Measurements from ENCODE around the gene DLGAP1.
"Not testable (repeated sequence)": the region's sequence is repeated elsewhere in the genome, so short reads cannot be mapped to it uniquely, and the experiment has no call there.

Gene DLGAP1

DNA sequence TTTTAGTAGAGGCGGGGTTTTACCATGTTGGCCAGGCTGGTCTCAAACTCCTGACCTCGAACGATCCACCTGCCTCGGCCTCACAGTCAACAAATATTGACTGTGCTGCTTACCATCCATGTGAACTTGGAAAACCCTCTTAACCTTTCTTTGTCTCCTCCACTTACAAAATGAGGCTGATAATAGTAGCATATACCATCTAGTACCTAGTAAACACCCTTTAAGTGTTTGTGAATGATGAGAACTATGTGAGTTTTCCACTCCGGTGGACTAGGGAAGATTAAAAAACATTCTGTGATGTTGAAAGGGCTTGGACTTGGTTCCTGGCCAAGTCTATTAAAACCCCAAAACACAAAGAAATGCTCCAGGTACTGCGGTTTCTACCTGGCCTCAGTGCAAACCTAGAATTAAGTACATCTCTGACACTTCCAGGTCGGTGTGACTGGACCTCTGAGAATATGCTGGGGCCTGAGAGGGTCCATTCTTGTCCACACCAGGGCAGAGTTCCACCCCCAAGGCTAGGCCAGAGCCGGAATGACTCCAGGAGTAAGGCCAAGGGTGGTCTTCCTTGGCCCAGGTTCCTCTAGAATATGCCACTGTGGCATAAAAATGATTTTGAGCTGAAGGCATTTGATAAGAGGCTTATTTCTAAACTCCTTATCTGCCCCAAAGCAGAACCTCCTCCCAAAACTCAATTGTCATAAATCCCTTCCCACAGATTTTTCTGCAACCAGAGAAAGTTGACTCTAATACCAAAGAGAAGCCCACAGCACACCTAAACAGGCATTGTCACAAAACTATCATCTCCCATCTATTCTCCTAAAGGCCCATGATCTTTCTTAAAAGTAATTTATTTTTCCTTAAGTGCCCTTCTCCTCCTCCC is 787.6 kb downstream of the DLGAP1 start:
- DNase-seq = no peak

DNA sequence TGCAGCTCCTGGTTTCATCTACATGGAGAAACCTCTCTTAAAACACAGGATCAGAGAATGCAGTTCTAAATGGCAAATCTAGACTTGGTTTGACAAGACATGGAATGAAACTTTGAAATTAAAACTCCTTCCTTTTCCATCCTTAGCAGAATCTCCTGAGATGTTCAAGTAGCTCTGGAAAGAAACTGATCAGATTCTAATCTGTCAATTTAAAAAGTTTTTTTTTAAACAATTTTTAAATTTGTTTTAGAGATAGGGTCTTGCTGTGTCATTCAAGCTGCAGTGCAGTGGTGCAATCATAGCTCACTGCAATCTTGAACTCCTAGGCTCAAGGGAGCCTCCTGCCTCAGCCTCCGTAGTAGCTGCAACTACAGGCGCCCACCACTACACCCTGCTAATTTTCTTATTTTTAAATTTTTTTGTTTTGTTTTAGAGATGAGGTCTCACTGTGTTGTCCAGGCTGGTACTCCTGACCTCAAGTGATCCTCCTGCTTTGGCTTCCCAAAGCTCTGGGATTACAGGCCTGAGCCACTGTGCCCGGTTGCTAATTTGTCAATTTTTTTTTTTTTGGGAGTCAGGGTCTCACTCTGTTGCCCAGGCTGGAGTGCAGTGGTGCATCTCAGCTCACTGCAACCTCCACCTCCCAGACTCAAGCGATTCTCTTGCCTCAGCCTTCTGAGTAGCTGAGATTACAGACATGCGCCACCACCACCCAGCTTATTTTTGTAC is 788.4 kb downstream of the DLGAP1 start:
- DNase-seq = no peak

DNA sequence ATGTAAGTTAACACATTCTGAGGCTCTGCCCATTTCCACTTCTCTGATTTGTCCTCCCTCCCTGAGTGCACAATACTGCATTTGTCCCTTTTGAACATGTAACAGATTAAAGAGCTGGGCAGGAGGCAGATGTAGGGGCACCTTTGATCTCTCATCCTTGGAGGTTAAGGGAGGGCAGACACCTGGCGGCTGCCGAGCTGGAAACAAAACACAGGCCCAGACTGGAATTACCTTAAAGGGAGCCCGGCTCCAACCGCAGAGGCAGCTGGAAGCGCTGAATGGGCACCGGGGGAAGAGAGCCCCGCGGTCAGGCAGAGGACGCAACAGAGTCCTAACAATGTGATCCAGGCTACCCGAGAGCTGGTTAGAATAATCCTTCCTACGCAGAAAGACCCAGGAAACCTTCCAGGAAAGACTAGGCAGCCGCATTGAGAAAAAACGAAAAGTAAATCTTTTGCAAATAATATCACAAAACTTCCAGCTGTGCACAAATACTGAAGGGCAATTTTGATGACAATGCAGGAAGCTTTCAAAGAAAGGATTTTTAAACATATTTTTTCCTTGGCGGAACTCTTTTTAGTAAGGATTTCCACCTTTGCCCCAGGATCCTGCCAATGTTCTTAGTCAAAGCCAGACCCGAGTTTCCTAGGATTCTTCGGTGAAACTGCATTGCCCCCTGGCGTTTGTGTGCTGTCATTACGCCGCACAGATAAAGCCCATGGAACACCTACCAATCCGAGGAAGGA is 789.2 kb downstream of the DLGAP1 start:
- peak; percentile 80 for DNase-seq

DNA sequence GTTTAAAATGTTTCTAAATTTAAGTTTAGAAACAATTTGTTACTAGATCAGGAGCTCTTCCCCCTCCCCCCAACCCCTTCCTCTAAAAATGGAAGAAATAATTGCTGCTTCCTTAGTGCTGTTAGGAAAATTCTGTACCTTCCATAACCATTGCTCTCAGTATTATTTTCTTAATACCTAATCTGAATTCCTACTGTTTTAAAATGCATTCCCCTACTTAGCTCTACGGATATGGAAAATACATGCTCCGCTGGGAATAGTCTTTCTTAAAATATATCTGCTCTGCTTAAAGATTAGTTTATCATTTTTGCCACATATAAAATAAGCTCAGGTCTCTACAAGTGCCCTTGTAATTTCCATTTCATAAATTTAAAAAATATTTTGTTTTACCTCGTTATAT is 789.9 kb downstream of the DLGAP1 start:
- DNase-seq = no peak

DNA sequence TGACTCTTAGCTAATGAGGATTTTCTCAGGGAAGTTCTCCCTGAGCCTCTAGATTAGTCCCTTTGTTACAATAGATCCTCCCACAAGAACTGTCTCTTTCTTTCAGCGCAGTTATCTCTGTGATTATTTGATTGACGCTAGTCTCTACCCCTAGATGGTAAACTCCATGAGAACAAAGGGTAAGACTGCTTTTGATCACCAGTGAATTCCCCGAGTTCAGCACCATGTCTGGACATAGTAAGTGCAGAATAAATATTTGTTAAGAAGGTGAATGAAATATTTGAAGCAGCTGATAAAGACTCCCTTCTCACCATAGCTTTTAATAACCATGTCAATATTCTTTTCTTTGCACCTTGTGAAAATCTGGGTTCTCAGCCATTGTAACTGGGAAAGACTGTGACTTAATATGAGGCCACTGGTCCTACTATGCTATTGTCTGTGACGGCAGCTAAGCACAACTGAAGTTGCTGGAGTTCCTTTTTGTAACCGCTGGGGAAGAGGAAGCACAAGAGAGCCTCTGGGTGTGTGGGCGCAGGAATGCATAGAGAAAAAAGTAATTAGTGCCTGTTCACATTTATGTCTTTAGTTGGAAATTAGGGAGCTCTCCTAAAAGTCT is 790.4 kb downstream of the DLGAP1 start:
- DNase-seq = no peak

DNA sequence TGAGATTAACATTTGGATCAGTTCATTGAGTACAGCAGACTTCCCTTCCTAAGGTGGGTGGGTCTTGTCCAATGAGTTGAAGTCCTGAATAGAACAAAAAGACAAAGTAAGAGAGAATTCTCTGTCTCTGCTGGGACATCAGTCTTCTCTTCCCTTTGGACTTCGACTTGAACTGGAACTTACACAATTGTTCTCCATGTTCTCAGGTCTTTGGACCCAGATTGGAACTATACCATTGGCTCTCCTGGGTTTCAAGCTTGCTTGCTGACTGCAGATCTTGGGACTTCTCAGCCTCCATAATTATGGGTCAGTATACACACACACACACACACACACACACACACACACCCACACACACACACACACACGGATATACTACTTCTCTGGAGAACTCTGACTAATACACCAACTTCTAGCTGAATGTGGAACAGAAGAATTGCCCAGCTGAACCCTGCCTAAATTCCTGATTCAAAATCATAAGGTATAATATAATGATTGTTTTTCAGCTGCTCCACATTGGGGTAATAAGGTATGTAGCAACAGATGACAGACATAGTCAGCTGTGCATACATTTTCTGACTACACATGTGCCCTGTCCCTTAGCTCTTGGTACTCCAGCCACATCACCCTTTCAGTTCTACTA is 791.1 kb downstream of the DLGAP1 start:
- DNase-seq = no peak

DNA sequence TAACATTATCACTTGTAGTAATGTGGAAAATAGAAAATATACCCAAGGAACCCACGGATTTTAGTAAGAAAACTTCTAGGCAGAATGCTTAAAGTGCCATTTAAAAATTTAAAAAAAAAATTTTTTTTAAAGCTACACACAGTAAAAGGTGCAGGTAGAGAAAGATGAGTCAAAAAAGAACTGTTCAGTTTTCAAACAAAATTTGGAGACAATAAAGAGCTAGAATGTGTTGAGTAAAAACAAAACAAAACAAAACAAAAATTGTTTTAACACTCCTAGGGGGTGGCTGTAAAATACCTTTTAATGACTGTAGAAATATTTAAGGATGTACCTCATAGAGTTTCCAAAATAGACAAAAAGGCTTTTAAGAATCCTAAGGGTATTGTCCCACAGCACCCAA is 793.1 kb downstream of the DLGAP1 start:
- DNase-seq = no peak

DNA sequence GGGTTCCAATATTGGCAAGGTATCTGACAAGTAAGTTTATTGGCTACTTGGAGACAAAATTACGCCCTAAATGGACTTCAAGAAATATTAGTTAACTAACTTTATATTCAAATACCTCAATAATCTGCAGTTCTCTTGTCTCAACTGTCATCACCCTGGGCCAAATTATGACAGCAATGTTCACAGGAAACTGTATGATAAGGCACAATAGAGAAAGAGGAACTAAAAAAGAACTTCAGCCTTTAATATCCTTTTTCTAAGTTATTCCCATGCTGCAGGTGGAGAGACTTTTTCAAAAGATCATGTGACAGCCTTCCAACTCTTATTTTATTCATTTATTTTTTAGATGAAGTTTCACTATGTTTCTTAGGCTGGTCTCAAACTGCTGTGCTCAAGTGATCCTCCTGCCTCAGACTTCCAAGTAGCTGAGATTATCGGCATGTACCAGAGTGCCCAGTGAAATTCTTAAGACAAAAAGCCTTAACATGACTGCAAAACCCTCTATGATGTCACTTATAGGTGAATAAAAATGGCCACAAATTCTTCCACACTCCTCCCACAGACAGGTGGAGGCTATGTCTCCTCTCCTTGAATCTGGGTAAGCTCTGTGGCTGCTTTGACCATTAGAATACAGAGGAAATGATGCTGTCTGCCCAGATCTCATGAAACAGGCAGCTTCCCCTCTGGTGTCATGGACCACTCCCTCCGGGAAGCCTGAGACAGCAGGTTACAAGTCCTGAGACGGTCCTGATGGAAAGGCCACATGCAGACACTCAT is 794.2 kb downstream of the DLGAP1 start:
- DNase-seq = no peak

DNA sequence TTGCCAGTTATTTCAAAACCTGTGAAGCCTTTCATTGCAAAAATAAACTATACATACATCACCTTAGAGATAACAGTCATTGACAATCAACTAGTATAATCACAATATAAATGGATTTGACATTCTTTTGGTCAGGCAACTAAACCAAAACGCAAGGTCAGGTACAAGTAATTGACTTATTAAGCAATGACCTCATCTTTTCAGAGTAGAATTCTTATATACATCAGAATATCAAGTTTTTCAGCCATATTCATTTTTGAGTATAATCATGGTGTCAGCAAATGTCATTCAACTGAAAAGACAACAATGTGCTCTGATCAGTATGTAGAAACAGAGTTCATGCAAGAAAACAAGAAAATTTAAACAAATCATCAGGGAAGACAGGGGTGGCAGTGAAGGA is 796.6 kb downstream of the DLGAP1 start:
- DNase-seq = no peak

DNA sequence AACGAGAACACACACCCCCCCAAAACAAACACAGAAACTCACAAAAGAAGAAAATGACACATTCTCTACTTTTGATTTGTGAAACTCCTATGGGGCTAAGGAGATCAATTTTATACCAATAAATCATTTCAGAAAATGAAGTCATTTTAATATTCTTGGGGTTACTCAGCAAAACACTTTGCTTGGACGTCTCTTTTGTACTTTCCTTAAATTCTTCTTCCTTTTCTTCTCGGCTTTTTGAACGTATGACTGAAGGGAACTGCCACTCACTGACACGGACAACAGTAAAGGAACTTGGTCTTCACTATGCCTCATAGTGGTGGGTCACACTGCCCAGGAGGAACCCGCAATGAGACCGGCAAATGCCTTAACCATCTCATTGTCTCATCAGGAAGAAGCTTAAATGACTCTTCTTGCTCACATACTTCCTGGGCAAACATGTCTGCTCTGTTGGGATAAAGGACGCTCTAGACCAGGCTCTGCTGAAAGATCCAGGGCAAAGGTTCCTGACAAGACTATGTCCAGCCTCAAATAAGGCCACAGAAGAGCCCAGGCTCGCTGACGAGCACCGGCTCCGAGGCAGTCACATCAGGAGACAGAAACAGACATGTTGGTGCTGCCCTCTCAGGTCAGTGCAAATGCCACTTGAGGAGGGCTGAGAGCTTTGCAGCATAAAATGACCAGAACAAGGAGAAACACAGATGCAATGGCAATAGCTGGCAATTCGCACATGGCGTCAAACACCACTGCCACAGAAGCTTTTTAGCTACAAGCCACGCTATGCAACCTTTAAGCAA is 799.7 kb downstream of the DLGAP1 start:
- no peak for DNase-seq

DNA sequence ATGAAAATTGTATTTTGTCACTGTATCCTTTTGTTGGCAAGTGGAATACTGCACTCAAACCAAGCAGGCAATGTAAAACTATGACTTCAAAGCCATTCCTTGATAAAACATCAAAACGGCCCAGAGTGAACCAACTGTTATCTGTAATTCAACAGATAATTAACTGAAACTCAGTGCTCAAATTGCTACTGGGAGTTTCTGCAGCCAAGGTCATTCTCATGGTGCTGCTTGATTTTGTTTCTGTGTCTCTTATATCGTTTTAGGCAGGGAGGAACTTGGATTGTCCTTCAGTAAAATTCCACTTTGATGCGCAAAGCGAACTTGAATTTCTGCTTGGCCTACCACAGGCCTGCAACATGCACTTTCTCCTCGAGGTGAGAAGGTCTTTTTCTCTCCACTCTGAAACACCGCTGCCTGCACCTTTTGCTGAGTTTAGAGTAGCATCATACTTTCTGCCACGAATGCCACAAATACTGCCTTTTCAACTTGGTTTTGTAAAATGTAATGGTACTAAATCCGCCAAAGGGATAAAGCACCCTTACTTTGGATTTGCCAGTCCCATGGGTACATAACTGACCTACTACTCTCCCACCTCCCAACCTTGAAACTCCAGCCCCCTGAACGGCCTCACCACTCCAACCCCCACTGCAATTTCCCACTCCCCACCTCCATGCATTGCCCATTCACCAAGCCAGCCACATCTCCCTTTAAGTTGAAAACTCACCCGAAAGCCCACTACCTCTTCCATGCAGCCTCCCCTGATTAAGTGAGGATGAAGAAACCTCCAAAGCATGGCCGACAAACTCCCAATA is 800.5 kb downstream of the DLGAP1 start:
- DNase-seq = no peak

DNA sequence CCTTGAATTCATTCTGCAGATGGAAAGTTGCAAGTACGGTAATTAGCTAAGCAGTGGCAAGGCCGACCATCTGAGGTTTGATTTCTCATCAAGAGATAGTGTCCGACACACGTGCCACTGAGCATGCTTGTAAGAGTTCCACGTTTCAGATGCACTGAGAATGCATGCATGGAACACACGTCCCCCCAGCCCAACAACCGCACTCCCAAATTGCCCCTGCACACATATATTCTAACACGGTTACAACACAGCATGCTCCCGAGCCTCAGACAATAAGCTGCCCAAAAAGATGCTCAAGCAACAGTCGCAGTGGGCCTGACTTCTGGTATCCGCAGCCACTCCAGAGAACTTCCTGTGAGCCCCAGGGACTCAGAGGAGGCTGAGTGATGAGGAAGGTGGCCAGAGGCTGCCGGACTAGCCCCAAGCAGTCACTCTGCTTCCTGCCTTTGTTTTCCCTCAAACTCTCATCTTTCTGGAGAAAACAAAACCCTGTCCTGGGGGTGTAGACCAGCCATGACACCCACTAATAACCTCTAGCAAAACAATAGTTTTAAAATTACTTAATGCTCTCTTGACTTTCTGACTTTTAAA is 801.2 kb downstream of the DLGAP1 start:
- no peak for DNase-seq

DNA sequence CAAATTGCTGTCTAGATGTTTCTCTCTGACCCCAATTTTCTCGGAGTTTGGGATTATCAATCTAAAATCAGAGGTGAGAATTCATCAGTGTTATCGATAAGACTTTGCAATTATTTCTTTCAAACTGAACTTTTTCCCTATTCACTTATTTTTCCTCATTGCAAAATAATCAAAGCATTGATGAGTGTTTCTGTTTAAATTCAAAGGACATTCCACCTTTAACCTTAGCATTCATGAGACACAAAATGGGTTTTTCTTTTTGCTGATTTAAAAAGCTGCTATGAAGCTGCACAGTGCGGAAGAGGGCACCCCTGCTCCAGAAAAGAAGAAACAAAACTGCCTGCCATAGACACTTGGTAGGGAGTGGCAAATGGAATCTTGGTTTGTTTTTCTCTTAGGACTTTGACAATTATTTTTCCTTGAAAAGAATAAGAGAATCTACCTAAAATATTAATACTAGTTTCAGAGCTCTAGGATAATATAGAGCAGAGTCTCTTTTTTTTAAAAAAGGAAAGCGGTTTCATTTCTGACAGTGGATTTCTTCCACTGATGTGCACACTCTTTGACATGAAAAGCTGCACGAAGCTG is 801.8 kb downstream of the DLGAP1 start:
- DNase-seq = no peak

DNA sequence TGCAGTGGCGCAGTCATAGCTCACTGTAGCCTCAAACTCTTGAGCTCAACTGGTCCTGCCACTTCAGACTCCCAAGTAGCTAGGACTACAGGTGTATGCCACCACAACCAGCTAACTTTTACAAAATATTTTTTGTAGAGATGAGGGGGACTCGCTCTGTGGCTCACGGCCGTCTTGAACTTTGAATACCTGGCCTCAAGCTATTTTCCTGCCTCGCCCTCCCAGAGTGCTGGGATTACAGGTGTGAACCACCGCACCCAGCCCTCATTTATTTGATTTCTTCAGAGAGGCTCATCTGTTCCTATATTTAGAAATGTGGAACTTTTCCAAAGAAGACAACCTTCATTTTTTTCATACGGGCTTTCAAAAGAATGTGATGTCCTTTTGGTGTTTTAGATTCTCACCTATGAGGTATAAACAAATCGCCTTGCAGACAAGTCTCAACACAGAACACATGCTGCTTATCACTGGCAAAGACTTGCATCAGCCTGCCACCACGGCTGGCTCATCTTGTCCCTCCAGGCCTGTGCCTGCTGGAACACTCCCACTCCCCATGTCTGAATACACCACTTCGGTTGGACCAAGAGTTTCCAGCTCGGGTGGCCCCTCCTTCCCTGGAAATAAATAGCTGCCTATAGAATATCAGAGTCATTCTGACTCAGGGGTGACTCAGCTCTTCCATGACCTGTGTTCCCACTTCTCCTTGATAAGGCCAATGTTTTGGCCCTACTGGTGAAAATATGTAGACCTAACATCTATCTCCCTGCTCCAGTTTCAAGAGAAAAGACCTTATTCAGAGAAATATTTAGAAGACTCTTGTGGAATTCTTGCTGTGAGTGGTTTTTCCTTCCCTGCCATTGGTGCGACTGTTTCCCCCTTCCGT is 802.5 kb downstream of the DLGAP1 start:
- DNase-seq = no peak

DNA sequence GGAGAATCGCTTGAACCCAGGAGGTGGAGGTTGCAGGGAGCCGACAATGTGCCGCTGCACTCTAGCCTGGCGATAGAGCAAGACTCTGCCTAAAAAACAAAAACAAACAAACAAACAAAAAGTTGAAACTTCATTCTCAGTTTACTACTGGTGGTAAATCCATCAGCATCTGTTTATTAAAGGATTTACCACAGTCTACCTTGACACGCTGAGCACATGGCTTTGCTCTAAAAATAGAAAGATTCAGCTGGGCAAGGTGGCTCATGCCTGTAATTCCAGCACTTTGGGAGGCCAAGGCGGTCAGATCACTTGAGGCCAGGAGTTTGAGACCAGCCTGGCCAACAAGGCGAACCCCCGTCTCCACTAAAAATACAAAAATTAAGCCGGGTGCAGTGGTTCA is 803.8 kb downstream of the DLGAP1 start:
- no peak for DNase-seq

DNA sequence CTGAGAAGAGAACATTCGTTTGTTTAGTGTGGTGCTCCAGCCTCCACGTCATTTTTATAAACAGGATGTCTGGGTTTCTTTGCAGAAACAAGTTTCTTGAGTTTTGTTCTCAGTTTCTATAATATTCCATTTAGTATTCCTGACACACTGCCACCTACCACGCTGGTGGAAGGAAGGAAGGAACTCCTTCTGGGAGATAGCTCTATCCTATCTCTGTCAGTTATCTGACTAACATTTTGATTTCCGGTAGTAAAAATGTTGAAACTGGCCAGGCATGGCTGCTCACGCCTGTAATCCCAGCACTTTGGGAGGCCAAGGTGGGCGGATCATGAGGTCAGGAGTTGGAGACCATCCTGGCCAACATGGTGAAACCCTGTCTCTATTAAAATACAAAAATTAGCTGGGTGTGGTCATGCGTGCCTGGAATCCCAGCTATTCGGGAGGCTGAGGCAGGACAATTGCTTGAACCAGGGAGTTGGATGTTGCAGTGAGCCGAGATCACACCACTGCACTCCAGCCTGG is 804.5 kb downstream of the DLGAP1 start:
- DNase-seq = not testable (repeated sequence)

DNA sequence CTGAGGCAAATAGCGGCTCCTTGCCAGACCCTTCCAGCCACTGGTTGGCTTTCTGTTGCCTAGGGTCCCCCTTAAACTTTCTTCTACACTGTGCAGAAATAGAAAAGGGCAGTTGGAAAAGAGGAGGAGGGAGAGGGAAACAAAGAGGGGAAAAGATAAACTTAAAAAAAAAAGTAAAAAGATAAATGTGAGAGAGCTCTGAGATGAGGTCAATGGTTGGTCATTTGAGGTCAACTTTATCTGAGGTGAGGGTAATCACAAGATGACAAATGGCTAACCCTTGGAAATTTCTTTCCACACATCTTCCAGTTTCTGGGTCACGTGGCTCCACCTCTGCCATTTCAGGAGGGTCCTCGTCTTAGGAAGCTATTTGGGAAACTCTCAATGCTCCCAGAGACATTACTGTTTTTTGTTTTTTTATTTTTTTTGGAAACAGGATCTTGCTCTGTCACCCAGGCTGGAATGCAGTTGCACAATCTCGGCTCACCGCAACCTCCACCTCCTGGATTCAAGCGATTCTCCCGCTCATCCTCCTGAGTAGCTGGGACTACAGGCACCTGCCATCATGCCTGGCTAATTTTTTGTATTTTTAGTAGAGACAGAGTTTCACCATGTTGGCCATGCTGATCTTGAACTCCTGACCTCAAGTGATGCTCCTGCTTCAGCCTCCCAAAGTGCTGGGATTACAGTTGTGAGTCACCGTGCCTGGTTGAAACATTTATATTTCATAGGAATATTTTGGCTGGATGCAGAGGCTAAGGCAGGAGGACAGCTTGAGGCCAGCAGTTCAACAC is 805.3 kb downstream of the DLGAP1 start:
- DNase-seq = no peak

Data from CD4-positive, alpha-beta T cell treated with Interleukin-21 for 1 hour (primary cell).